DOHH2 (cell line): Measurements from ENCODE around the gene COL20A1.

ENCODE experiments used
- EZH2phosphoT487 ChIP-seq: fragments of 200-600 bp; sonication (generic); IDR thresholded peaks from 2 replicates; pipeline ENCODE4 v1.6.1; 2017; ENCODE audit warnings: borderline replicate concordance, mild to moderate bottlenecking, antibody characterized with exemption, low read length, moderate library complexity, mixed read lengths
- TF ChIP-seq, protein P1 (sequence below): fragments of 200-600 bp; sonication (generic); IDR thresholded peaks from one replicate; pipeline ENCODE4 v1.5.1; 2014; ENCODE audit warnings: antibody characterized with exemption, mild to moderate bottlenecking, low read depth, low read length; ENCODE audit not compliant: poor library complexity, severe bottlenecking

DNA sequence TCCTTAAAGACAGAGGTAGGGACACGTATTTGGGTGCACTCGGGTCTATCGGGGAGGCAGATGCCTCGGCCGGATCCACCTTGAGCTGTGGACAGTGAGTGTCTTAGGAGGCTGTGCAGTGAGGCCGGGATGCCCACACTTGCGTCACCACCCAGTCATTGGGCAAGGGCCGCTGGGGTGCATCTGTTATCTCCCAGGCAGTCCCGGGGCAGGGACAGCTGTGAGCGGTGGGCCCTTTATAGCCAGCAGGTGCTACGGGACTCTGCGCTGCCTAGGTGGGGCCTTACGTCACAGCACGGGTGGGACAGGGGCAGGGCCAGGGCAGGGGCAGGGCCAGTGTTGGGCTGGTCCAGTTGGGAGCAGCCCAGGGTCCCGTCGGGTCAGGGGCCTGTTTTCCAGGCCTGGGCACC lies 689 bp upstream of the COL20A1 start:
- TF ChIP-seq, protein P1, sequence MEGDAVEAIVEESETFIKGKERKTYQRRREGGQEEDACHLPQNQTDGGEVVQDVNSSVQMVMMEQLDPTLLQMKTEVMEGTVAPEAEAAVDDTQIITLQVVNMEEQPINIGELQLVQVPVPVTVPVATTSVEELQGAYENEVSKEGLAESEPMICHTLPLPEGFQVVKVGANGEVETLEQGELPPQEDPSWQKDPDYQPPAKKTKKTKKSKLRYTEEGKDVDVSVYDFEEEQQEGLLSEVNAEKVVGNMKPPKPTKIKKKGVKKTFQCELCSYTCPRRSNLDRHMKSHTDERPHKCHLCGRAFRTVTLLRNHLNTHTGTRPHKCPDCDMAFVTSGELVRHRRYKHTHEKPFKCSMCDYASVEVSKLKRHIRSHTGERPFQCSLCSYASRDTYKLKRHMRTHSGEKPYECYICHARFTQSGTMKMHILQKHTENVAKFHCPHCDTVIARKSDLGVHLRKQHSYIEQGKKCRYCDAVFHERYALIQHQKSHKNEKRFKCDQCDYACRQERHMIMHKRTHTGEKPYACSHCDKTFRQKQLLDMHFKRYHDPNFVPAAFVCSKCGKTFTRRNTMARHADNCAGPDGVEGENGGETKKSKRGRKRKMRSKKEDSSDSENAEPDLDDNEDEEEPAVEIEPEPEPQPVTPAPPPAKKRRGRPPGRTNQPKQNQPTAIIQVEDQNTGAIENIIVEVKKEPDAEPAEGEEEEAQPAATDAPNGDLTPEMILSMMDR: no peak
- no peak for TF ChIP-seq EZH2phosphoT487
